Frontal cortex (tissue), 4 donors: ENCODE data around the gene ZNF273. TPM values are rescaled to one million over a fixed set of nuclear protein-coding genes. Genes with fewer than 3 reads are reported as not detected.
"Not testable (repeated sequence)": the region's sequence is repeated elsewhere in the genome, so short reads cannot be mapped to it uniquely, and the experiment has no call there.

ENCODE experiments used
- DNase-seq, 2 donors: peaks; one replicate each; pipeline ENCODE4 v3.0.0; 2012; ENCODE audit warnings: low spot score in 2 of 2
- FAIRE-seq: peaks from 2 replicates; lab custom pipeline; 2012; peaks lifted over from hg19 to GRCh38; lab: Jason Lieb, UNC
- total RNA-seq: library from RNA; depleted of rRNA; stranded (reverse); fragments of >200 nt; gene quantifications from one replicate; pipeline ENCODE4 v1.2.3, GENCODE V29; 2014
- donor health status: control.
- donor health status: control.
- donor health status: control.

ZNF273 gene
- 40.8 TPM for total RNA-seq

GRCh38 chr7:64902806-64903721 is at the start of gene ZNF273:
Gene ZNF273, plus strand, starts transcription at chr7:64903273. Its CDS starts 45 bp downstream, at chr7:64903318.
- FAIRE-seq (peak; percentile 94), DNase-seq (peak; percentile 47 to 67)

- DNase-seq (no peak), FAIRE-seq (peak; percentile 24)
These were observed 49.4 kb upstream of the ZNF273 start for GRCh38 chr7:64853679-64854078.

GRCh38 chr7:64854969-64855368 is 48.1 kb upstream of the ZNF273 start:
- FAIRE-seq (no peak), DNase-seq (no peak)

- FAIRE-seq (no peak), DNase-seq (no peak)
These were observed 40.1 kb upstream of the ZNF273 start for GRCh38 chr7:64863021-64863420.

GRCh38 chr7:64863530-64863929 is 39.5 kb upstream of the ZNF273 start:
- FAIRE-seq, DNase-seq: not testable (repeated sequence)

DNA sequence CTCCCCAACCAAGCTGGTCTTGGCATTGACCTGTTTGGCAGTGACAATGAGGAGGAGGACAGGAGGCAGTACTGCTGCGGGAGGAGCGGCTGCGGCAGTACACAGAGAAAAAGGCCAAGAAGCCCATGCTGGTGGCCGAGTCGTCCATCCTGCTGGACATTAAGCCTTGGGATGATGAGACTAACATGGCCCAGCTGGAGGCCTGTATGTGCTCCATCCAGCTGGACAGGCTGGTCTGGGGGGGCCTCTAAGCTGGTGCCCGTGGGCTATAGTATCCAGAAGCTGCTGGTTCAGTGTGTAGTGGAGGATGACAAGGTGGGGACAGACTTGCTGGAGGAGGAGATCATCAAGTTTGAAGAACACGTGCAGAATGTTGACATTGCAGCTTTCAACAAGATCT is 39.1 kb upstream of the ZNF273 start:
- DNase-seq (no peak), FAIRE-seq (no peak)

DNA sequence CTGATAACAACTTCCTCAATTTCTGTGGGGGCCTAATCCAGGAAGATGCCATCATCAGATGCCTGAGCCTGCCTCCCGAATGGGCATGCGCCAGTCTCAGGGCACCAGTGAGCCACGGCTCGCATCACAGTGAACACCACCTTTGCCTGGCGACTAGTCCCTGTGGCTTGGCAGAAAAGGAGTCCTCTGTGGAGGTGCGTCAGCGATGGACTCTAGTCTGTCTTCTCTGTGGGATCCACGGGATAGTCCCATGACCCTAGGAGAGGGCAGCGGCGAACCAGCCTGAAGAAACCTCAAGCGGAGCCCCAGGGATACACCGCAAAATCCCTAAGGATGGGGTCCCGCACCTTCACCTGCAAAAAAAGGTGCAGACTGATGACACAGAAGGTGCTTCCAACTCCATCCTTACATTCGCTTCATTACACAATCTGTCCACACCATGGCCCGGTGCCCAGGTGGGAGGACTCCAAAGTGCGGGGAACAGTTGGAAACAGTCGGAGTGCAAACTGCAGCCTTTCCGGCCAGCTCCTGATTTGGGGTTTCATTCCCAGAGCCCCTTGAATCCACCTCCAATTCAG is 35.1 kb upstream of the ZNF273 start:
- DNase-seq (peak in 1 of 2 donors; percentile 1), FAIRE-seq (no peak)

- no peak for DNase-seq
- no peak for FAIRE-seq
These were observed 34.6 kb upstream of the ZNF273 start for GRCh38 chr7:64868499-64868898.

- DNase-seq (no peak), FAIRE-seq (no peak)
These were observed 33.9 kb upstream of the ZNF273 start for GRCh38 chr7:64869121-64869725.

DNA sequence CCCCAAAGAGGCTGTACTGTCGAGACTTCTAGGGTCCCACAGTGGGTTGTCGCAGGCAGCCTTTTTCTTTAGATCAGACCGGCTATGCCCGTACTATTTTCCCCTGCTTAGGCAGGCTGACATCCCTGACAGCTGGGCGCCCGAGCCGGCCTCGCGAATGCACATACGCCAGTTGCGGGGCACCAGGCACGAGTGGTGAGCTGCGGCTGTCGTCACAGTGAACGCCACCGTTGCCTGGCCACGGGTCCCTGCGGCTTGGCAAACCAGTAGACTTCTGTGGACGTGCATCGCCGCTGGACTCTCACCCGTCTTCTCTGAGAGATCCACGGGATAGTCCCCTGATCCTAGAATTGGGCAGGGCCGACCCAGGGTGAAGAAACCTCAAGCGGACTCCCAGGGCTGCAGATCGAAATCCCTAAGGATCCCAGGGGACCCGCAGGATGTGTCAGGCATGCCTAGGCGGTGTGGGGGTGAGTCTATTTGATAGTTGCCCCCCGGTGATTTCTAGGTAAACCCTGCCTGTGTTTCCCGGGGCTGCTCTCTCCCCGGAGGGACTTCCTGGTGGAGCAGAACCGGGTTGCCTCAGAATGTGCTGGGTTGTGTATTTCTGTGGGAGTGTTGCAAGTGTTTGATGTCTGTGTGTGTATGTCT is 33.0 kb upstream of the ZNF273 start:
- FAIRE-seq: no peak
- peak; percentile 4 to 15 for DNase-seq

DNA sequence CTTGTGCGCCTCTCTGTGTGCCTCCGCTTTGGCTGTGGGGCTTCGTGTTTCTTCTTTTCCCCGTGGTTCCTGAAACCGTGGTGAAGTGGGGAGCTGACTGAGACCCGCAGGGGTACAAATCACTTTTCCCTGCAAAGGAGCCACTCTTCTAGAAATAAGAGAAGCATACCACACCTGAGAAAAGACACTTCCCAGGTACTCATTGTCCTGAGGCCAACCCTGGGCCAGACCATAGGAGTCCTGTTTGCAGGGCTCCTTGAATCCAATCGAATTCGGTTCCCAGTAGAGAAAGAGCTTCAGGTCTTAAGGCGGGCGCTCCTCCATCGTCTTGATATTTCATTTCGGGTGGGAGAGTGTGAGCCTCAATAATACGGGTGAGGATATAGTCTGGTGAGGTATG is 32.4 kb upstream of the ZNF273 start:
- DNase-seq: no peak
- no peak for FAIRE-seq

- DNase-seq (no peak), FAIRE-seq (no peak)
These were observed 31.3 kb upstream of the ZNF273 start for GRCh38 chr7:64871761-64872160.

- FAIRE-seq: no peak
- peak in 1 of 2 donors; percentile 6 for DNase-seq
These were observed 30.5 kb upstream of the ZNF273 start for GRCh38 chr7:64872351-64873154.

GRCh38 chr7:64873155-64873500 is 29.9 kb upstream of the ZNF273 start:
- FAIRE-seq (no peak), DNase-seq (peak; percentile 7 to 11)

- DNase-seq: no peak
- no peak for FAIRE-seq
These were observed 29.6 kb upstream of the ZNF273 start for GRCh38 chr7:64873517-64873916.

GRCh38 chr7:64874114-64874513 is 29.0 kb upstream of the ZNF273 start:
- DNase-seq: peak in 1 of 2 donors; percentile 4
- FAIRE-seq: no peak

GRCh38 chr7:64874562-64875250 is 28.4 kb upstream of the ZNF273 start:
- no peak for DNase-seq
- no peak for FAIRE-seq

GRCh38 chr7:64875258-64875657 is 27.8 kb upstream of the ZNF273 start:
- no peak for DNase-seq
- no peak for FAIRE-seq
